ENCODE measurements around the gene RNF169.

Gene RNF169

GRCh38 chr11:74739546-74740270 is 8.9 kb upstream of the RNF169 start:
- TF ChIP-seq CTCF (IDR thresholded peaks at IDR 0.05; ENCODE audit: low read depth, low read length, missing control alignments): peak; percentile 91
- DNase-seq (ENCODE audit: low read depth): no peak

GRCh38 chr11:74742070-74742469 is 6.6 kb upstream of the RNF169 start:
- no peak for TF ChIP-seq CTCF (IDR thresholded peaks at IDR 0.05; ENCODE audit: low read depth, low read length, missing control alignments)
- no peak for DNase-seq (ENCODE audit: low read depth)
- H3K4me3 ChIP-seq (ENCODE audit: low read depth, low read length): no peak overlapping the region

More at GRCh38 chr11:74739546-74740270, 8.9 kb upstream of the RNF169 start:
- no peak overlapping the region for H3K4me3 ChIP-seq (ENCODE audit: low read depth, low read length)

GRCh38 chr11:74743640-74744039 is 5.0 kb upstream of the RNF169 start:
- no peak overlapping the region for H3K4me3 ChIP-seq (ENCODE audit: low read depth, low read length)
- no peak for TF ChIP-seq CTCF (IDR thresholded peaks at IDR 0.05; ENCODE audit: low read depth, low read length, missing control alignments)
- DNase-seq (ENCODE audit: low read depth): no peak

- no peak for TF ChIP-seq CTCF (IDR thresholded peaks at IDR 0.05; ENCODE audit: low read depth, low read length, missing control alignments)
- H3K4me3 ChIP-seq (ENCODE audit: low read depth, low read length): no peak overlapping the region
- no peak for DNase-seq (ENCODE audit: low read depth)
Observed at GRCh38 chr11:74744277-74744676, 4.4 kb upstream of the RNF169 start.

GRCh38 chr11:74746868-74747267 is 1.8 kb upstream of the RNF169 start:
- no peak for DNase-seq (ENCODE audit: low read depth)
- no peak overlapping the region for H3K4me3 ChIP-seq (ENCODE audit: low read depth, low read length)
- no peak for TF ChIP-seq CTCF (IDR thresholded peaks at IDR 0.05; ENCODE audit: low read depth, low read length, missing control alignments)

- no peak for TF ChIP-seq CTCF (IDR thresholded peaks at IDR 0.05; ENCODE audit: low read depth, low read length, missing control alignments)
- peak overlapping the region; percentile 74 for H3K4me3 ChIP-seq (ENCODE audit: low read depth, low read length)
- peak; percentile 27 for DNase-seq (ENCODE audit: low read depth)
Observed at GRCh38 chr11:74749127-74749964, 697 bp downstream of the RNF169 start.
